ENCODE measurements around the gene ADAMTS3.

The ADAMTS3 gene

DNA sequence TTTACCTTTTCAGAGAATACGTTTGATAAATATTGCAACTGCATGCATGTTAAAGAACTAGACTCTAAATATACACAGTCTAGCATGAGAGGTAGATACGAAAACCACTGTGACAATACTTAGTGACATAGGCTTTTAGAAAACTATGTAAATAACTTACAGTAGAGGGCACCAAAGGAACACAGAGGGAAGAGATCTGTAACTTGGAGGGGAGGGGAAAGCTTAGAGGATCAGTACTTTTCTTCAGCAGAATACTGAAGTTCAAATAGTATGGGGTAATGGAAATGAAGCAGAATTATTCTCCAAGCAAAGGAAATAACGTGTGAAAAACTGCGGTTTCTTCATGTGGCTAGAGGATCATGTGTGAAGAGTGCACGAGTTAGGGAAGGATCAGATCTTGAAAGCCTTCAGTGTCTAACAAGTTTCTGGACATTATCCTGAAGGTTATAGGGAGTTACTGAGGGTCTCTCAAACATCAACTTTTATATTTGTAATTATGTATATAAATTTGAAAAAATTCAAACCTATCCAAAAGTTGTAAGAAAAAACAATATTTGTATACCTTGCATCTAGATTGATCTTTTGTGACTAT, 273.0 kb downstream of the ADAMTS3 start:
- no peak for DNase-seq (ENCODE audit: low read depth in 2 of 2)

DNA sequence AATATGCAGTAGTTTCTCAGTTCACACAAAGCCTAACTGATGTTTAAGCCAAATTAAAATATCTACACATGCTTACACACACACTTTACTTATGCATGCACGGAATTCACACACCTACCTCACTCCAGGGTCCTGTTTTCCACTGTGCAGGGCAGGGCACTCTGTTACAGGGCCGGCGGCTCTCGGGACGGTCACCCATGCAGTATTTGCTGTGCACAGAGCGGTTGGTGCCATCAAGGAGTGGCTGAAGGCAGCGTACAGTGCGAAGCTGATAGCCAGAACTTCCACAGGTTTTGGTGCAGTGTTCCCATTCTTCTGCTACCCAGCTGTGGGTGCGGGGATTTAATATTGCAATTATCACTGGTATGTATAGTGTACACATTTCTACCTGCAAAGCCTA, 278.3 kb downstream of the ADAMTS3 start:
- DNase-seq (ENCODE audit: low read depth in 2 of 2): no peak

DNA sequence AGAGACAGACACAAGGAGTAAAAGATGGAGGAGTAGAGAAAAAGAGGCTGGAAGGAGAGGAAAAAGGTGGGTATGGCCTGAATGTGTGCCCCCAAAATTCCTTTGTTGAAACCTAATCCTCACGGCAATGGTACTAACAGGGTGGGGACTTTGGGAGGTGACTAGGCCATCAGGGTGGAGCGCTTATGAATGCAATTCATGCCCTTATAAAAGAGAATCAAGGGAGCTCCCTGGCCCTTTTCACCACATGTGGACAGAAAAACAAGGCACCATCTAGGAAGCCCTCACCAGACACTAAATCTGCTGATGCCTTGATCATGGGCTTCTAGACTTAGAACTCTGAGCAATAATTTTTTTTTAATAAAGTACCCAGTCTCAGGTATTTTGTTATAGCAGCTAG, 282.1 kb downstream of the ADAMTS3 start:
- no peak for DNase-seq (ENCODE audit: low read depth in 2 of 2)

DNA sequence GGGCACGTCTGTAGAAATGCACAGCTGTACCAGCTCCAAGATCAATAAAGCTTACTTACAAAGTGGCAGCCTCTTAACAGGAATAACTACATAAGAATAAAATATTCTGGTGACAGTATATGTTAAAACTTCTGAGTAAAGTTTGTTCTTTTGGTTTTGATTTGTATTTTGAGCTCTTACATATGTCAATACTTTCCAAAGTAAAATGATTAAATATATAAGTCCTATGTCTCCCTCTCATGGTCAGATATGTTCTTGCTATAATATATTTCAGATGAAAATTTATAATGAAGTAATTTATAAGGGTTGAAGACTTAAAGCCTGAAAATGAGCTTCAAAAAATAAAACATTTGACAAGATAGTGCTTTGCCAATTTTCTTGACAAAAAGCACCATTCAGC, 282.8 kb downstream of the ADAMTS3 start:
- DNase-seq (ENCODE audit: low read depth in 2 of 2): no peak

DNA sequence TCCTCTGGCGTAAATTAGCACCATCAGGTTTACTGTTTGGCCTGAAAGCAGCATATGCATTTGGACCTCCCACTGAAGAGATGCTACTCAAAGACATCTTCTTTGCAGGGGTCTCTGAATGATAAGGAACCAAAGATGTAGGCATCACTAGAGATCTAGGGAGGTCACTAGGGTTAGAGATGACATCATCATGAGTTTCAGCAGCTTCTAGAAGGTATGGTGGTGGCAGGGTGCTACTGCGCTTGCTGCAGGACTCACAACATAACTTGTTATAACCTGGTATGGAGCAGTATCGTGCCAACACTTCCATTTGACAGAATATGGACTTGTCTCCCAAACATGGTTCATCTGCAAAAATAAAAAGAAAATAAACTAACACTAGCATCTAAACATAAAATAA, 285.7 kb downstream of the ADAMTS3 start:
- no peak for DNase-seq (ENCODE audit: low read depth in 2 of 2)

DNA sequence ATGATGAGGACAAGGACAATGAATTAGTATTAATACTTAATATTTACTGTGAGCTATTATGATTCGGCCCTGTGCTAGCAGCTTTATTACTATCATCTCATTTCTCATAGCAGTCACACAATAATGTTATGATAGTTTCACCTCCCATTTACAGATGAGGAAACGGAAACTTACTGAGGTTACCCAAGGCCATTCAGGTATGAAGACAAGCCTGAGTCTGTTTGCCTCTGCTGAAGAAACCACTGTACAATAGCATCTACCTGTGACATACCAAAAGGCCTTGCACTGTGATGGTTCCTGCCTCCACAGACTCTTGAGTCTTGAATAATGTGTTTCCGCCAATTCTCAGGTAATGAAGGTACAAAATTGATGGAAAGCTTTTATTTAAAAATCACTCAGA, 288.8 kb downstream of the ADAMTS3 start:
- no peak for DNase-seq (ENCODE audit: low read depth in 2 of 2)

DNA sequence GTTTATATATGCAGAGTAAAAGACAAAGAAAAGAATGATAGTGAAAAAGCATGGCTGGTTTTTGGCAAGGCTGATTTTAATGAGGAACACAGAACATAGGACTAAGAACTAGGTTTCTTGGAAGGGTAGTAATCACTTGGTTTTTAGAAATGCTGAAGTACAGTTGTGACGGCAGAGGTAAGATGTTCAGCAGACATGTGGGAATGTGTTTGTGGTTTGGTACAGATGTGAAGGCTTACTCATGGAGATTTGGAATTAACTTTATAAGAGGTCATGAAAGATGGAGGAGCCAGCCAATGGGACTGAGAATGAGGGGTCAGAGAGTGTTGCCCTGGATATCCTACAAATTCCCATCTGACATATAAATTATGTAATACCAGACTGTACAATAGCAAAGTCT, 293.6 kb downstream of the ADAMTS3 start:
- DNase-seq (ENCODE audit: low read depth in 2 of 2): no peak

DNA sequence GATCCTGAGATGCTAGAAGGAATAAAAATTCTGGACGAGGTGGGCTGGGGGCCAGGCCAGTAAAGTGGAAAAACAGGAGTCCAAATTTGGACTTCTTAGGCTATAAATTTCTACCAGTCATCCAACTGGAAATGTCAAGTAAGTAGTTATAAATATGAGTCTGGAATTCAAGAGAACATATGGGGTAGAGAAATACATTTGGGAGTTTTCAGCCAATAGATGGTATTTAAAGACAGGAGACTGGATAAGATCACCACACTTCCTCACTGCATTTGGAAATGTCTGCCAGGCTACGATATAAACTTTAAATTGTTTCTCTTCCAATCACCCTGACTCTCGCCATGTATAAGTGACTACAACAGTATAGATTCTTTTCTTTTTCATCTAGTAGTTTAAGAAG, 294.8 kb downstream of the ADAMTS3 start:
- DNase-seq (ENCODE audit: low read depth in 2 of 2): no peak

DNA sequence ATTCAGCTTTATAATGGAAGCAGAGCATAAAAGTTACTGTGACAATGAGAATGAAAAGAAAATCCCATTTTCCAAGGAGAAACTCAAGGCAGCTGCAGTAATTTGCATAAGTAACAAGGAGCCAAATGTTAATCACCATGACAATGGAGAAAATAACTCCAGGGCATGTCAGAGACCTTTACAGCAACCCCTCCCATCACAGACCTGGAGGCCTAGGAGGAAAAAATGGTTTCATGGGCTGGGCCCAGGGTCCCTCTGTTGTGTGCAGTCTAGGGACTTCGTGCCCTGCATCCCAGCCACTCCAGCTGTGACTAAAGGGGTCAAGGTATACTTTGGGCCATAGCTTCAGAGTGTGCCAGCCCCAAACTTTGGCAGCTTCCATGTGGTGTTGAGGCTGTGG, 313.8 kb downstream of the ADAMTS3 start:
- DNase-seq (ENCODE audit: low read depth in 2 of 2): no peak

DNA sequence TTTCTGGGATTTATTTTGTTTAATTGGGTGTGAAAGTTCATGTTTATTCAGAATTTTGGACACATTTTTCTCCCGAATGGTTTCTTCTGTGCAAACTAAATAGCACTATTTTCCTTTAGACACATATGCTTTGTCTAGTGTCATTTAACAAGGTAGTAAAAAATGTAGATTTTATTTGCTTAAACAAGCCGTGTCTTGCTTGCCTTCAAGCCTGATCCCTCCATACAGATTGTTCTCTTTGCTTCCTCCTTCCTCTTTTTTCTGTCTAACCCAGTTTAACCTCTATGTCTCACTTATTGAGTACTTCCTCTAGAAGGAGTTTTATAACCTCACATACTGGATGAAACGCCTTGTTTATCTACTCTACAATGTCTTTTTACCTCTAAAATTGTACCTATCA, 325.4 kb downstream of the ADAMTS3 start:
- DNase-seq (ENCODE audit: low read depth in 2 of 2): no peak

DNA sequence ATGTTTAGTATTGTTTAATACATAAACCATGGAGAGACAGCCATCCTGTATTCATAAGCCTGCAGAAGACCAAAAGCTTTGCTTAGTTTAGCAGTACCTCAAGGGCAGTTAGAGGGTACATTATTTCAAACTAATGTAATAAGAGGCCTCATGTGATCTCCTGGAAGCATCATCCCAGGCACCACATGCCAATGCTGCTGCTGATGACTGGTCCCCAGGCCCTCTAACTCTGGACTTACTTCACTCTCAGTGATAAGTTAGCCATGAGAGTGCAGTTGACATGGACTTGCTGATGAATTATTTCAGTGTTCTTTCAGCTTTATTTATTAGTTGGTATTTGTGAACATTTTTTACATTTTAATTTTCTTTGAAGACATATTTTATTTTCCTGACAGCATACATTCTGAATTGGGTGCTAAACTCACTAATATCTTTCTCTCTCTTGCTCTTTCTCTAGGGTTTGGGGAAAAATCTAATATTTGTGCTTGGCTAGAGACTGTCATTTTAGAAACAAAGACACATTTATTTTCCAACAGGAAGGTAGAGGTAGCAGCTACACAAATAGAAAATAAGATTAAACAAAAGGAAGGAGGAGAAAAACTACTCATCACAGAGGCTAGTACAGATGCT, 329.4 kb downstream of the ADAMTS3 start:
- DNase-seq (ENCODE audit: low read depth in 2 of 2): no peak
